Type B pancreatic cell (in vitro differentiated cells): ENCODE results near the gene SYT3. TPM values are rescaled to one million over a fixed set of nuclear protein-coding genes. Genes with fewer than 3 reads are reported as not detected.
"Not testable (repeated sequence)": the region's sequence is repeated elsewhere in the genome, so short reads cannot be mapped to it uniquely, and the experiment has no call there.

Experiments used
- DNase-seq: peaks from one replicate; pipeline ENCODE4 v3.0.0; 2021; ENCODE audit warnings: mixed read lengths; ENCODE audit not compliant: unreplicated experiment; ENCODE audit errors: extremely low spot score
- H3K27ac Mint-ChIP-seq: 2 replicates; pipeline ENCODE4 v1.8.0; 2021; ENCODE audit warnings: mild to moderate bottlenecking, mixed read lengths
- H3K27me3 Mint-ChIP-seq: 2 replicates; pipeline ENCODE4 v1.8.0; 2021; ENCODE audit warnings: mixed read lengths
- H3K36me3 Mint-ChIP-seq: 2 replicates; pipeline ENCODE4 v1.8.0; 2021; ENCODE audit warnings: mixed read lengths
- H3K4me1 Mint-ChIP-seq: one replicate; pipeline ENCODE4 v1.8.0; 2021; ENCODE audit warnings: mixed read lengths; ENCODE audit not compliant: unreplicated experiment
- H3K4me3 Mint-ChIP-seq: 2 replicates; pipeline ENCODE4 v1.8.0; 2021; ENCODE audit warnings: mild to moderate bottlenecking, mixed read lengths
- H3K9me3 Mint-ChIP-seq: 2 replicates; pipeline ENCODE4 v1.8.0; 2021; ENCODE audit warnings: mixed read lengths
- total RNA-seq: library from RNA; stranded (reverse); gene quantifications from 2 replicates; pipeline ENCODE4 v1.2.1, GENCODE V29; 2021; ENCODE audit warnings: low replicate concordance
- TF ChIP-seq, protein P1 (sequence below): fragments of 200-600 bp; sonication (generic); conservative IDR thresholded peaks from 2 replicates; pipeline ENCODE4 v1.5.0; 2021; ENCODE audit warnings: antibody characterized with exemption, mild to moderate bottlenecking

SYT3 gene
- total RNA-seq, 1 donor from 2014 or later, result 0.68 TPM

DNA sequence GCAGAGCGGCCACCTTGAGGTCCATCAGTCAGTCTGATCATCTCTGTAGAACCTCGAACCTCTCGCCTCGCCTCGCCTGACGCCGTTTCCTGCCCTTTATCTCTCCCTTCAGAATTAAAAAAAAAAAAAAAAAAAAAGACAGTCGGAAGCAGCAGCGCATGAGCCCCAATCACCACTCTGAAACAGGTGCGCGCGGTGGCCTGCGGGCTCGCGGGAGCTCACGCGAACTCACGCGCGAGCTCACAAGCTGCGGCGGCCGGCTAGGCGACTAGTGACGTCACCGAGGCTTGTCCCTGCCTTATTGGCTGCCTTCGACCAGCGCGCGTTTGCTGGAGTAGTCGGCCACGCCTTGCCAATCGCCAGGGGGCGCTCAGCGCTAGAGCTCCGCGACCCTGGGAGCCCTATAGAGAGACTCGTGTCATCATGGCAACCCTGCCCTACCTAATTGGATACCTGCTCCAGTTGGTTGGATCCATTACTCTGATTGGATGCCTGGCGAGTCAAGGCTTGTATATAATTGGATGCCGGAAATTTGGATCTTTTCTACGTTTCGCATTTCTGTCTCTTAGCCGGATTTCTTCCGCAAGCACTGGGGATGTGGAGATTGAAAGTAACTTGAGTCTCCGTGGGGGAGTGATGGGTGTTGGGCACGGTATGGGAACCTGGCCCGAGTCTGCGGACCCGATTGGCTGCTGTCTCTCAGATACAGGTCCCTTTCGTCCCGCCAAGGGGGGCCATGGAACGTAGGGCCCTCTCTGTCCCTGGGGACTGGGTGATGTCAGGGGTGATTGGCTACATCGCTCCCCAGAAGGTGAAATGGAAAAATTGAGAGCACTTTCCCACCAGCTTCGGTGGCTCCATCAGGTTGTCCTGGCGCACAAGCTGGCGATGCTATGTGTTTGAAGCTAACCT is 31.6 kb downstream of the SYT3 start:
- H3K36me3 Mint-ChIP-seq, result peaks cover 3% of the 10 kb centered on the region
- H3K4me3 Mint-ChIP-seq, result peak overlapping the region; percentile 74
- peaks cover 40% of the 10 kb centered on the region for H3K27me3 Mint-ChIP-seq
- peaks cover 6% of the 10 kb centered on the region for H3K4me1 Mint-ChIP-seq
- peak; percentile 91 for DNase-seq
- peak overlapping the region; percentile 62 for H3K27ac Mint-ChIP-seq
- H3K9me3 Mint-ChIP-seq, result peaks cover 6% of the 10 kb centered on the region
- TF ChIP-seq, protein P1, sequence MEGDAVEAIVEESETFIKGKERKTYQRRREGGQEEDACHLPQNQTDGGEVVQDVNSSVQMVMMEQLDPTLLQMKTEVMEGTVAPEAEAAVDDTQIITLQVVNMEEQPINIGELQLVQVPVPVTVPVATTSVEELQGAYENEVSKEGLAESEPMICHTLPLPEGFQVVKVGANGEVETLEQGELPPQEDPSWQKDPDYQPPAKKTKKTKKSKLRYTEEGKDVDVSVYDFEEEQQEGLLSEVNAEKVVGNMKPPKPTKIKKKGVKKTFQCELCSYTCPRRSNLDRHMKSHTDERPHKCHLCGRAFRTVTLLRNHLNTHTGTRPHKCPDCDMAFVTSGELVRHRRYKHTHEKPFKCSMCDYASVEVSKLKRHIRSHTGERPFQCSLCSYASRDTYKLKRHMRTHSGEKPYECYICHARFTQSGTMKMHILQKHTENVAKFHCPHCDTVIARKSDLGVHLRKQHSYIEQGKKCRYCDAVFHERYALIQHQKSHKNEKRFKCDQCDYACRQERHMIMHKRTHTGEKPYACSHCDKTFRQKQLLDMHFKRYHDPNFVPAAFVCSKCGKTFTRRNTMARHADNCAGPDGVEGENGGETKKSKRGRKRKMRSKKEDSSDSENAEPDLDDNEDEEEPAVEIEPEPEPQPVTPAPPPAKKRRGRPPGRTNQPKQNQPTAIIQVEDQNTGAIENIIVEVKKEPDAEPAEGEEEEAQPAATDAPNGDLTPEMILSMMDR, result peak; percentile 83

DNA sequence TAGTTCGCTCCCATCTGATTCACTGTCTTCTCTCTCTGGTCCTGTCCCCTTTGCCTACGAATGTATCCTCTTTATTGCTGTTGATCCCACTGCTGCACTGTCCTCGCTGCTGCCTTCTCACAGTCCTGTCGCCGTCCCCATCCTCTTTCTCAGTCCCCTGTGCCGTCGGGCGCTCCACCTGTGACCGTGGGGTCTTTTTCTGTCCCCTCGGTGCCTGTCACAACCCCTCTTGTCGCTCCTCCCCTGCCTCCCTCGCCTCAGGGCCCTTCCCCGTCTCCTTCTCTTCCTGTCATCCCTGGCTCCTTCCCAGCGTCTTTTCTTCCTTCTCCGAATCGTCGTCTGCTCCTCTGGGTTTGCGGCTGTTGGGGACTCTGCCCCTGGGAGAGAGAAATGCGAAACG is 32.3 kb downstream of the SYT3 start:
- Mint-ChIP-seq H3K4me1 (peaks cover 6% of the 10 kb centered on the region), H3K27me3 (peaks cover 48% of the 10 kb centered on the region), H3K9me3 (peaks cover 6% of the 10 kb centered on the region), H3K27ac (no peak overlapping the region), H3K4me3 (peak overlapping the region; percentile 74), H3K36me3 (peaks cover 3% of the 10 kb centered on the region)
- DNase-seq, result no peak
- TF ChIP-seq, protein P1, result no peak

DNA sequence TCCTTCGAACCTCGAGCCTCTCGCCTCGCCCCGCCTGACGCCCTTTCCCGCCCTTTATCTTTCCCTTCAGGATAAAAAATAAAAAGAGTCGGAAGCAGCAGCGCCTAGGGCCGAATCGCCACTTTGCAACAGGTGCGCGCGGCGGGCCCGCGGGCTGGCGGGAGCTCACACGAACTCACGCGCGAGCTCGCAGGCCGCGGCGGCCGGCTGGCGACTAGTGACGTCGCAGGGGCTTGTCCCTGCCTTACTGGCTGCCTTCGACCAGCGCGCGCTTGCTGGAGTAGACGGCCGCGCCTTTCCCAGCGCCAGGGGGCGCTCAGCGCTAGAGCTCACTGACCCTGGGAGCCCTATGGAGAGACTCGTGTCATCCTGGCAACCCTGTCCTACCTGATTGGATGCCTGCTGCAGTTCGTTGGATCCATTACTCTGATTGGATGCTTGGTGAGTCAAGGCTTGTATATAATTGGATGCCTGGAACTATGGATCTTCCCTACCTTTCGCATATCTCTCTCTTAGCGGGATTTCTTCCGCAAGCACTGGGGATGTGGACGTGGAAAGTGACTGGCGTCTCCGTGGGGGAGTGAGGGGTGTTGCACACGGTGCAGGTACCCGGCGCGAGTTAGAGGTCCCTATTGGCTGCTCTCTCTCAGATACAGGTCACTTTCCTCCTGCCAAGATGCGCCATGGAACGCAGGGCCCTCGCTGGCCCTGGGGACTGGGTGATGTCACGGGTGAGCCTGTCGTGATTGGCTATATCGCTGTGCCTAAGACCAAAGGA is 33.4 kb downstream of the SYT3 start:
- not testable (repeated sequence) for DNase-seq, H3K27ac Mint-ChIP-seq, H3K36me3 Mint-ChIP-seq, H3K9me3 Mint-ChIP-seq, H3K4me1 Mint-ChIP-seq, H3K4me3 Mint-ChIP-seq
- TF ChIP-seq, protein P1, result peak; percentile 61
- peaks cover 59% of the 10 kb centered on the region for H3K27me3 Mint-ChIP-seq

DNA sequence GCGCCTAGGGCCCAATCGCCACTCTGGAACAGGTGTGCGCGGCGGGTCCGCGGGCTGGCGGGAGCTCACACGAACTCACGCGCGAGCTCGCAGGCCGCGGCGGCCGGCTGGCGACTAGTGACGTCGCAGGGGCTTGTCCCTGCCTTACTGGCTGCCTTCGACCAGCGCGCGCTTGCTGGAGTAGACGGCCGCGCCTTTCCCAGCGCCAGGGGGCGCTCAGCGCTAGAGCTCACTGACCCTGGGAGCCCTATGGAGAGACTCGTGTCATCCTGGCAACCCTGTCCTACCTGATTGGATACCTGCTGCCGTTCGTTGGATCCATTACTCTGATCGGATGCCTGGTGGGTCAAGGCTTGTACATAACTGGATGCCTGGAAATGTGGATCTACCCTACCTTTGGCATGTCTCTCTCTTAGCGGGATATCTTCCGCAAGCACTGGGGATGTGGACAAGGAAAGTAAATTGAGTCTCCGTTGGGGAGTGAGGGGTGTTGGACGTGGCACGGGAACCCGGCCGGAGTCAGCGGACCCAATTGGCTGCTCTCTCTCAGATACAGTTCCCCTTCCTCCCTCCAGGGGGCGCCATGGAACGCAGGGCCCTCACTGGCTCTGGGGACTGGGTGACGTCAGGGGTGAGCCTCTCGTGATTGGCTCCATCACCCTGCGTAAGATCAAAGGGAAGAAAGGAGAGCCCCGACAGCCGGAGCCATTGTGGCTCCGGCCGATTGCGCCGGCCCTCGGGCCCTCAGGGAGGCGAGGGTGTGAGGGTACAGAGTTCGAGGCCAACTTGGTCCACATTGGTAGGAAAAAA is 35.2 kb downstream of the SYT3 start:
- H3K27ac Mint-ChIP-seq, DNase-seq, H3K4me3 Mint-ChIP-seq, H3K36me3 Mint-ChIP-seq, H3K9me3 Mint-ChIP-seq, H3K4me1 Mint-ChIP-seq: not testable (repeated sequence)
- H3K27me3 Mint-ChIP-seq, result peaks cover 70% of the 10 kb centered on the region

DNA sequence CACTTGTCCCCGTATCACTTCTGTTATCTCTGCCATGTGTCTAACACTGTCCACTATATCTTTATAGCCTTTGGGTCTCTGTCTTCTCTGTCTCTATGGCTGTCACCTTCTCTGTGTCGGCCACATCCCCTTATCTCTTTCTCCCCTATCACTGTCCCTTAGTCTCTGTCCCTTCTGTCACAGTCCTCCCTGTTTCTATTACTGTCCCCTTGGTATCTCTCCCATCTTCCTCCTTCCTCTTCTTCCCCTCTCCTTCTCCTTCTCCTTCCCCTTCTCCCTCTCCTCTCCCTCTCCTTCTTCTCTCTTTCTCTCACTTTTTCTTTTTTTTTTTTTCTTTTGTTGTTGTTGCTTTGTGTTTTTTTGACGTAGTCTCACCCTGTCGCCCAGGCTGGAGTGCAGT is 36.7 kb downstream of the SYT3 start:
- Mint-ChIP-seq H3K36me3 (no peaks in the 10 kb centered on the region), H3K4me1 (no peaks in the 10 kb centered on the region), H3K9me3 (no peaks in the 10 kb centered on the region), H3K4me3 (no peak overlapping the region), H3K27me3 (peaks cover 66% of the 10 kb centered on the region), H3K27ac (no peak overlapping the region)
- DNase-seq, result no peak
- TF ChIP-seq, protein P1, result no peak
